ENCODE data around the gene PCBD2.
A peak's percentile ranks its signal among the peaks of the same experiment; 100 is the strongest.
"Not testable (repeated sequence)": the region's sequence is repeated elsewhere in the genome, so short reads cannot be mapped to it uniquely, and the experiment has no call there.

PCBD2 gene

DNA sequence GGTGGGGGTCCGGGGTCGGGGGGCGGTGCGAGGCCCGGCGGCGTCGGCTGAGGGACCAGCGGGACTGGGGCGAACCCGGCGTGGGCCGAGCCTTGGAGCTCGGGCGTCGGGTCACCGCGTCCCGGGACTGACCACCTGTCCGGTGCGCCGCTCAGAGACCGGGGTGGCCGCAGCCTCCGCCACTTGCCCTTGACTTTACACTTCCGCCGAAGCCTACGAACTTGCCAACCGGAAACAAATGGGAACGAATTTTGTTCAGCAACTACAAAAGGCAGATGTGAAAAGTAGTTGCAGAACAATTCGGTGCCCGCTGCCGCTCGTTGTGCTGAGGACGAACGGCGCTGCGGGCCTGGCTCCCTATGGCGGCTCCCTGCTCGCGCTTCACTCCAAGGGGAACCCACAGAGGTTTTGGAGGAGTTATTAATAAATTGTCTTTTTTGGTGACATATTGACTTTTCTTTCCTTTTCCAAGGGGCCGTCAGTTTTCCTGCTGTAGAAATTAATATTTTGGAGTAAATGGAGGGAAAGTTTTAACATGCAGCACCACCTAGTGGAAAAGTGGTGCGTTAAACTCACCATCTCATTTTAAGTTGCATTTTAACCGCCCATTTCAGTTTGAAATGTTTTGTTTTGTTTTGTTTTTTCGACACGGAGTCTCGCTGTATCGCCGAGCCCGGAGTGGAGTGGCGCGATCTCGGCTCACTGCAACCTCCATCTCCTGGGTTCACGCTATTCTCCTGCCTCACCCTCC, 490 bp downstream of the PCBD2 start:
- Histone ChIP-seq H3K4me3 (ENCODE audit: low read length in 2 of 2) (peak overlapping the region; percentile 80 to 91), H3K27ac (ENCODE audit: low read depth in 2 of 2, low read length in 2 of 2) (peak overlapping the region; percentile 97 to 99), H3K9ac (ENCODE audit: low read depth in 1 of 2, low read length in 2 of 2) (peak overlapping the region; percentile 89), H3K27me3 (ENCODE audit: control insufficient read depth in 2 of 2, insufficient read depth in 2 of 2, low read length in 2 of 2) (no peaks in the 10 kb centered on the region), H3K4me1 (ENCODE audit: control insufficient read depth in 2 of 2, insufficient read depth in 2 of 2, low read length in 2 of 2) (peaks cover 3% of the 10 kb centered on the region in 2 donors), H3K9me3 (ENCODE audit: control insufficient read depth in 2 of 2, low read length in 2 of 2) (no peaks in the 10 kb centered on the region), H3K36me3 (ENCODE audit: control insufficient read depth in 2 of 2, insufficient read depth in 2 of 2, low read length in 2 of 2) (peaks cover 0 to 4% of the 10 kb centered on the region in 2 donors)

DNA sequence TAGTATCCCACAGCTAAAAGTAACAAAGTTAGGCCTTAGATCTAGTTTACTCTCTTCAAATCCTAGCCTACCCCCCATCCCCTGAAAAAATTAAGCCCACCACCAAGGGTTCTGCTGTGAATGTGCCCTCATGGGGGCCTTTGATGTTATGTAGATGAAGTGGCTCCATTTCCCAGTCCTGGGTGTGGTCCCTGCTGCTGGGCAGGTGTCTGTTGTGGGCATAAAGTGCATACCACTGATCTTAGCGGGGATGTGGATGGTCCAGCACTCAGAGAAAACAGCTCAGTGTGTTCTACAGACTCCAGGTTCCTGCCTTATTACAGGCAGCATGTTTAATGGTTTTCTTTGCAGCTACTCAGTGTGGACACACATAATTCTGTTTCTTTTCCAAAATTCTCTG, 1.9 kb downstream of the PCBD2 start:
- Histone ChIP-seq H3K27ac (ENCODE audit: low read depth in 2 of 2, low read length in 2 of 2) (no peak overlapping the region), H3K9me3 (ENCODE audit: control insufficient read depth in 2 of 2, low read length in 2 of 2) (no peaks in the 10 kb centered on the region), H3K9ac (ENCODE audit: low read depth in 1 of 2, low read length in 2 of 2) (peak overlapping the region in 1 of 2 donors; percentile 6), H3K36me3 (ENCODE audit: control insufficient read depth in 2 of 2, insufficient read depth in 2 of 2, low read length in 2 of 2) (peaks cover 2 to 8% of the 10 kb centered on the region in 2 donors), H3K27me3 (ENCODE audit: control insufficient read depth in 2 of 2, insufficient read depth in 2 of 2, low read length in 2 of 2) (no peaks in the 10 kb centered on the region), H3K4me1 (ENCODE audit: control insufficient read depth in 2 of 2, insufficient read depth in 2 of 2, low read length in 2 of 2) (peaks cover 3% of the 10 kb centered on the region in 2 donors), H3K4me3 (ENCODE audit: low read length in 2 of 2) (no peak overlapping the region)

DNA sequence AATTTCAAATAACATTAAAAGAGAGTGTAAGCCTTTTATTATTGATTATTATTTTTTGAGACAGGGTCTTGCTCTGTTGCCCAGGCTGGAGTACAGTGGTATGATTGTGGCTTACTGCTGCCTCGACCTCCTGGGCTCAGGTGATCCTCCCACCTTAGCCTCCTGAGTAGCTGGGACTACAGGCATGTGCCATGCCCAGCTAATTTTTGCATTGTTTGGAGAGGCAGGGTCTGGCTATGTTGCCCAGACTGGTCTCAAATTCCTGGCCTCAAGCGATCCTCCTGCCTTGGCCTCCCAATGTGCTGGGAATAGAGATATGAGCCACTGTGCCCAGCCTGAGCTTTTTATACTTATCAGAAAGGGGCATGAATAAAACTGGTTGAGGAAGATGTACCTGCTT, 5.8 kb downstream of the PCBD2 start:
- H3K4me1 ChIP-seq (ENCODE audit: control insufficient read depth in 2 of 2, insufficient read depth in 2 of 2, low read length in 2 of 2); H3K9me3 ChIP-seq (ENCODE audit: control insufficient read depth in 2 of 2, low read length in 2 of 2); H3K27ac ChIP-seq (ENCODE audit: low read depth in 2 of 2, low read length in 2 of 2); H3K4me3 ChIP-seq (ENCODE audit: low read length in 2 of 2); H3K27me3 ChIP-seq (ENCODE audit: control insufficient read depth in 2 of 2, insufficient read depth in 2 of 2, low read length in 2 of 2); H3K9ac ChIP-seq (ENCODE audit: low read depth in 1 of 2, low read length in 2 of 2): not testable (repeated sequence)
- peaks cover 15 to 30% of the 10 kb centered on the region in 2 donors for H3K36me3 ChIP-seq (ENCODE audit: control insufficient read depth in 2 of 2, insufficient read depth in 2 of 2, low read length in 2 of 2)

DNA sequence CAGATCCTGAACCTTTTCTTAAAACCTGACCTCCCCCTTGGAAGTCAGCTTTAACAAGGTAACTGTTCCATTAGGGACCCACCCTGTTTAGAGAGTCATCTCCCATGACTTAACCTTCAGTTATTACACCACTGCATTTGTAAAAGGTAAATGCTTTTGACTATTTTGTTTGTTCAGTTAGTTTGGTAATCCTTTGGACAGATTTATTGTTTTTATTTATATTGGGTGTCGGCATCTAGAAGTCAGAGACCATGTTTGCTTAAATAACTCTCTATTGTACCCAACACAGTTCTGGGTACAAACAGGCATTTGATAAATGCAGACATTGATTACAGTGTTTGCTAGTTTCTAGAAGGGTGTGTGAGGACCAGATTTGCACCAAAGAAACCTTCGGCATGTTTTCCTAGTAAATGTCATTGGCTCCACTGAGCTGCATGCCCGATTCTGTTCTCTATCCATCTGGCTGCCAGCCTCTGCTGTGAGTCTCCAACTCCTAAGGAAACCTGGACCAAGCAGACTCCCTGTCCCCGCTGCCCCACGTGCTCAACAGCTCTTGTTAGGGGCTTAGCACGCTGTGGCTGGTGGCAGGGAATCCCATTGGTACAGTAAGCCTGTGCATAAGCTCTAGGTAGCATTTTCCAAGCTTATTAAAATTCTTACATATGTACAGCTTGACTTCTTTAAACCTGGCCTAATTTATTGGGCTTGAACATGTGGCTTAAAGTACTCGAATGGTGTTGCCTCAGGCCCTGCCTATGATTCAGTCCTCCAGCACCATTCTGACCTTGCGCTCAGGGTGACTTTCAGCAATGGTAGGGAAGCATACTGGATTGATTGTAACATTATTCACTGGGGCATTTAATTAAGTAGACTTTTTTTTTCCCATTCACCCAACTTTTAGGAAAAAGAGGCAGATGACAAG, 6.6 kb downstream of the PCBD2 start:
- H3K27me3 ChIP-seq (ENCODE audit: control insufficient read depth in 2 of 2, insufficient read depth in 2 of 2, low read length in 2 of 2) = no peaks in the 10 kb centered on the region
- H3K9me3 ChIP-seq (ENCODE audit: control insufficient read depth in 2 of 2, low read length in 2 of 2) = no peaks in the 10 kb centered on the region
- no peak overlapping the region for H3K27ac ChIP-seq (ENCODE audit: low read depth in 2 of 2, low read length in 2 of 2)
- no peak overlapping the region for H3K9ac ChIP-seq (ENCODE audit: low read depth in 1 of 2, low read length in 2 of 2)
- H3K36me3 ChIP-seq (ENCODE audit: control insufficient read depth in 2 of 2, insufficient read depth in 2 of 2, low read length in 2 of 2) = peaks cover 15 to 32% of the 10 kb centered on the region in 2 donors
- no peak overlapping the region for H3K4me3 ChIP-seq (ENCODE audit: low read length in 2 of 2)
- H3K4me1 ChIP-seq (ENCODE audit: control insufficient read depth in 2 of 2, insufficient read depth in 2 of 2, low read length in 2 of 2) = peaks cover under 1 to 3% of the 10 kb centered on the region in 2 donors

DNA sequence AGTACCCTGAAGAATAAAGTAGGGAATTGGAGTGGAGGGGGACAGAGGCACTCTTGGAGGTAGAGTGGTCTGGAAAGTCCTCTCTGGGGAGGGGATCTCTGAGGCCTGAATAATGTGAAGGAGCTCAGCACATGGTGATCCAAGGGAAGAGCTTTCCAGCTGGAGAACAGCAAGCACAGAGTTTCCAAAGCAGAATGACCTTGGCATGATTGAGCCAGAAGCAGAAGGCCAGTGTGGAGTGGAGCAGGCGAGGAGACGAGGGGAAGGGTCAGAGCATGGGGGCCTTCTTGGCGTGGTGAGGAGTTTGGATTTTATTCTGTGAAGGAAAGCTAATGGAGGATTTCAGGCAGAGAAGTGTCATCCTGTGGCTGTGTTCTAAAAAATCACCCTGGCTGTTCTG, 8.3 kb downstream of the PCBD2 start:
- Histone ChIP-seq H3K4me3 (ENCODE audit: low read length in 2 of 2) (no peak overlapping the region), H3K9ac (ENCODE audit: low read depth in 1 of 2, low read length in 2 of 2) (no peak overlapping the region), H3K27ac (ENCODE audit: low read depth in 2 of 2, low read length in 2 of 2) (no peak overlapping the region), H3K36me3 (ENCODE audit: control insufficient read depth in 2 of 2, insufficient read depth in 2 of 2, low read length in 2 of 2) (peaks cover 19 to 34% of the 10 kb centered on the region in 2 donors), H3K9me3 (ENCODE audit: control insufficient read depth in 2 of 2, low read length in 2 of 2) (no peaks in the 10 kb centered on the region), H3K4me1 (ENCODE audit: control insufficient read depth in 2 of 2, insufficient read depth in 2 of 2, low read length in 2 of 2) (no peaks in the 10 kb centered on the region), H3K27me3 (ENCODE audit: control insufficient read depth in 2 of 2, insufficient read depth in 2 of 2, low read length in 2 of 2) (no peaks in the 10 kb centered on the region)

DNA sequence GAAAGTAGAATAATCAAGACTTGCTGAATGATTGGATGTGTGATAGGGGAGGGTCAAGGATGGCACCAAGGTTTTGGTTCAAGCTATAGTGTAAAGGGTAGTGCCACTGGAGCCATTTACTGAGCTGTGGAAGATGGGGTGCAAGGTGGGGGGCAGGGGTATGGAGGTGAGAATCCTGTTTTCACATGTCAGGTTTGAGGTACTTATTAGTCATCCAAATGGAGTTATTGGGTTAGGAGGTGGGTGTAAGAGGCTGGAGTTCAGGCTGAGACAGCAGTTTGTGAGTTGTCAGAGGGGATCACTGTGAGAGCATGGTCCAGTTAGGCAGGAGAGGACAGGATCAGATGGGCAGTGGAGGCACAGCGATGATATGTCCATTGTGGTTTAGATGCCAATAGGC, 8.9 kb downstream of the PCBD2 start:
- Histone ChIP-seq H3K4me1 (ENCODE audit: control insufficient read depth in 2 of 2, insufficient read depth in 2 of 2, low read length in 2 of 2) (no peaks in the 10 kb centered on the region), H3K27ac (ENCODE audit: low read depth in 2 of 2, low read length in 2 of 2) (no peak overlapping the region), H3K36me3 (ENCODE audit: control insufficient read depth in 2 of 2, insufficient read depth in 2 of 2, low read length in 2 of 2) (peaks cover 19 to 32% of the 10 kb centered on the region in 2 donors)

DNA sequence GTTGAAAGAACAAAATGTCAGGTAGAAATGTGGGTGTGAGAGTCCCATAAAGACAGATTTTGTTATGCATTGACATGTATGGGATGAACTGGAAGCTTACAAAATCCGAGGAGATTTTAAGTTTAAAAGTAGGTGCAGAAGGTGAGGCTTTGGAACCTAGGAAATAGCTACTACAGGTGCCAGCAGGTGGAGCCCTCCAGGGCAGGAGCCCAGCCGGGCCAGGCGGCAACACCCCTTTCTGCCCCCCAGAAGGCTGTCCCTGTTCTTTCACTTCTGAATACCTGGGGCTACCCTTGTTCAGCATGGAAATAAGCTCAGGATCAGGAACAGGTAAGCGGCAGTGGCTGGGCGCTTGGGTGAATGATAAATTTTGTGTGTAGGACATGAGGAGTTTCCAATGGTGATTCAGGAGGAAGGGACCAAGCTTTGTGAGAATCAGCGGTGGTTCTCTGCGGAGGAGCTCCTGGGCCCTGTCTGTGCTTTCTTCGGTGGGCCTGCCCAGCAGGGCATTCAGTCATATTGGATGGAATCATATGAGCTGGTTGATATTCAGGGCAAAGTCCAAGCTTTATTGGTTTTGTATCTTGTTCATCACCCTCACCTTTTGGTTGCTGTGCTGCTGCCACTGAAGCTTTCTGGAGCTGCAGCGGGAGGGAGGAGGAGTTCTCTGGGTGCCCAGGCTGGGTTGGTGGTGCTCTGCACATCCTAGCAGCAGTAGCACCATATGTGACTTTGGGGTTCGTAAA, 12.3 kb downstream of the PCBD2 start:
- Histone ChIP-seq H3K36me3 (ENCODE audit: control insufficient read depth in 2 of 2, insufficient read depth in 2 of 2, low read length in 2 of 2) (peaks cover 29 to 38% of the 10 kb centered on the region in 2 donors), H3K4me3 (ENCODE audit: low read length in 2 of 2) (no peak overlapping the region)

More for the DNA sequence above, 8.9 kb downstream of the PCBD2 start:
- H3K9ac ChIP-seq (ENCODE audit: low read depth in 1 of 2, low read length in 2 of 2) = no peak overlapping the region
- H3K27me3 ChIP-seq (ENCODE audit: control insufficient read depth in 2 of 2, insufficient read depth in 2 of 2, low read length in 2 of 2) = no peaks in the 10 kb centered on the region
- H3K4me3 ChIP-seq (ENCODE audit: low read length in 2 of 2) = no peak overlapping the region
- H3K9me3 ChIP-seq (ENCODE audit: control insufficient read depth in 2 of 2, low read length in 2 of 2) = no peaks in the 10 kb centered on the region

DNA sequence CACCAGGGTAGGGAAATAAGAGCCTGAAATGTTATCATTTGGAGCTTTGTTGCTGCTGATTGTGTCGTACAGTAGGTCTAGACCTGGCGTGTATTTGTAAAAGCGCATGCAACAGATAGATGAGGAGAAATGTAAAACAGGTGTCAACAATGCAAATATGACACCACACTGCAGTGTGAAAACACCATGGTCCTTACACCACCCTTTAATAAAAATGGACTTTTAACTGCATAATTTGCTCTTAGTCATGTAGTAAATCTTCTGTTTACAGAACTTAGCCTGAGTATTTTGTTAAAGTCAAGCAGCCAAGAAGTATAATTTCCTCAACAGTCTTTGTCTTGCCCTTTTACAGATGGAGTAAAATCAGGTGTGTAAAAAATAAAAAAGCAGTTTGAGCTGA, 13.9 kb downstream of the PCBD2 start:
- no peaks in the 10 kb centered on the region for H3K27me3 ChIP-seq (ENCODE audit: control insufficient read depth in 2 of 2, insufficient read depth in 2 of 2, low read length in 2 of 2)
- no peak overlapping the region for H3K4me3 ChIP-seq (ENCODE audit: low read length in 2 of 2)
- no peaks in the 10 kb centered on the region for H3K4me1 ChIP-seq (ENCODE audit: control insufficient read depth in 2 of 2, insufficient read depth in 2 of 2, low read length in 2 of 2)
- H3K9ac ChIP-seq (ENCODE audit: low read depth in 1 of 2, low read length in 2 of 2) = no peak overlapping the region
- no peaks in the 10 kb centered on the region for H3K9me3 ChIP-seq (ENCODE audit: control insufficient read depth in 2 of 2, low read length in 2 of 2)
- peaks cover 23 to 24% of the 10 kb centered on the region in 2 donors for H3K36me3 ChIP-seq (ENCODE audit: control insufficient read depth in 2 of 2, insufficient read depth in 2 of 2, low read length in 2 of 2)
- no peak overlapping the region for H3K27ac ChIP-seq (ENCODE audit: low read depth in 2 of 2, low read length in 2 of 2)

More for the DNA sequence above, 12.3 kb downstream of the PCBD2 start:
- Histone ChIP-seq H3K9ac (ENCODE audit: low read depth in 1 of 2, low read length in 2 of 2) (no peak overlapping the region), H3K27me3 (ENCODE audit: control insufficient read depth in 2 of 2, insufficient read depth in 2 of 2, low read length in 2 of 2) (no peaks in the 10 kb centered on the region), H3K4me1 (ENCODE audit: control insufficient read depth in 2 of 2, insufficient read depth in 2 of 2, low read length in 2 of 2) (no peaks in the 10 kb centered on the region), H3K27ac (ENCODE audit: low read depth in 2 of 2, low read length in 2 of 2) (no peak overlapping the region), H3K9me3 (ENCODE audit: control insufficient read depth in 2 of 2, low read length in 2 of 2) (no peaks in the 10 kb centered on the region)

GRCh38 chr5:134920848-134921575, 16.1 kb downstream of the PCBD2 start:
- H3K27ac ChIP-seq (ENCODE audit: low read depth in 2 of 2, low read length in 2 of 2) = no peak overlapping the region
- peaks cover 18 to 19% of the 10 kb centered on the region in 2 donors for H3K36me3 ChIP-seq (ENCODE audit: control insufficient read depth in 2 of 2, insufficient read depth in 2 of 2, low read length in 2 of 2)
- H3K4me3 ChIP-seq (ENCODE audit: low read length in 2 of 2) = no peak overlapping the region
- no peaks in the 10 kb centered on the region for H3K4me1 ChIP-seq (ENCODE audit: control insufficient read depth in 2 of 2, insufficient read depth in 2 of 2, low read length in 2 of 2)
- H3K27me3 ChIP-seq (ENCODE audit: control insufficient read depth in 2 of 2, insufficient read depth in 2 of 2, low read length in 2 of 2) = no peaks in the 10 kb centered on the region
- H3K9ac ChIP-seq (ENCODE audit: low read depth in 1 of 2, low read length in 2 of 2) = no peak overlapping the region
- H3K9me3 ChIP-seq (ENCODE audit: control insufficient read depth in 2 of 2, low read length in 2 of 2) = no peaks in the 10 kb centered on the region

All from mucosa of rectum (tissue), 2 donors.